BE2C (cell line): ENCODE results near the gene AMBRA1.

Experiments used
- DNase-seq: peaks from one replicate; pipeline ENCODE4 v3.0.0-alpha.2; 2020
- H3K27me3 ChIP-seq: fragments of 250-450 bp; sonication (Bioruptor Pico); 2 replicates; pipeline ENCODE4 v1.5.1; 2020; ENCODE audit warnings: mild to moderate bottlenecking
- H3K36me3 ChIP-seq: fragments of 250-450 bp; sonication (Bioruptor Pico); 2 replicates; pipeline ENCODE4 v1.5.1; 2020; ENCODE audit warnings: mild to moderate bottlenecking
- H3K4me1 ChIP-seq: fragments of 250-450 bp; sonication (Bioruptor Pico); 2 replicates; pipeline ENCODE4 v1.5.1; 2020
- H3K4me3 ChIP-seq: 2 replicates; pipeline ENCODE4 v1.5.1; 2011; ENCODE audit warnings: low read depth, low read length
- H3K9me3 ChIP-seq: fragments of 250-450 bp; sonication (Bioruptor Pico); 2 replicates; pipeline ENCODE4 v1.5.1; 2020
- TF ChIP-seq, protein P1 (sequence below): IDR thresholded peaks from 2 replicates; pipeline ENCODE4 v1.5.1; 2012; ENCODE audit warnings: mild to moderate bottlenecking, low read depth, low read length

The AMBRA1 gene

DNA sequence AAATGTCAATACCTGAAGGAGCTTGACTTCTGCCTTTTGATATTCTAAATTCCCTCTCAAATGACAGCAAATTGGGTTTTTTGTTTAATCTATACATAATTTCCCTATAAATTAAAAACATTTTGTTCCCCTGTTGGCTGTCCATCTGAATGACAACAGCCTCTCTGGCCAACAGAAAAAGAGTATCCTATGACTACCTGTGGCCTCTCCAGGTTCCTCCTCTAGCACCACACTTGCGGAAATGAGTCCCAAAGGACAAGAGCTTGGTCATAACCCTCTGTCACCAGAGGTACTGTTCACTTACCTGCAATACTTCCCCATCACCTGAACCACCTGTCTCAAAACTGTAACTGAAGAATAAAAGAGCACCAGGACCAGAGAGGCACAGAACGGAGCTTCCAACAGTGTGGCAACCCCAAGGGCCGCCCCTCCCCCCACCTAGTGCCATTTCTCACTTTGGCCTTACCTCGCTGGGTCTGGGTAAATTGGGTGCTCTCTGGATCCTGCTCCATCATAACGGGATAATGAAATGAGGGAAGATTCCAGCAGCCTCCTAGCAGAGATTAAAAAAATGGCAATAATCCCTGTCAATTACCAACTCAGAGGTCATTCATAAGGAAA, 81.5 kb downstream of the AMBRA1 start:
- Histone ChIP-seq H3K4me3 (no peak overlapping the region), H3K36me3 (no peaks in the 10 kb centered on the region), H3K9me3 (no peaks in the 10 kb centered on the region), H3K27me3 (no peaks in the 10 kb centered on the region), H3K4me1 (peaks cover 17% of the 10 kb centered on the region)
- DNase-seq, result no peak
- TF ChIP-seq, protein P1, sequence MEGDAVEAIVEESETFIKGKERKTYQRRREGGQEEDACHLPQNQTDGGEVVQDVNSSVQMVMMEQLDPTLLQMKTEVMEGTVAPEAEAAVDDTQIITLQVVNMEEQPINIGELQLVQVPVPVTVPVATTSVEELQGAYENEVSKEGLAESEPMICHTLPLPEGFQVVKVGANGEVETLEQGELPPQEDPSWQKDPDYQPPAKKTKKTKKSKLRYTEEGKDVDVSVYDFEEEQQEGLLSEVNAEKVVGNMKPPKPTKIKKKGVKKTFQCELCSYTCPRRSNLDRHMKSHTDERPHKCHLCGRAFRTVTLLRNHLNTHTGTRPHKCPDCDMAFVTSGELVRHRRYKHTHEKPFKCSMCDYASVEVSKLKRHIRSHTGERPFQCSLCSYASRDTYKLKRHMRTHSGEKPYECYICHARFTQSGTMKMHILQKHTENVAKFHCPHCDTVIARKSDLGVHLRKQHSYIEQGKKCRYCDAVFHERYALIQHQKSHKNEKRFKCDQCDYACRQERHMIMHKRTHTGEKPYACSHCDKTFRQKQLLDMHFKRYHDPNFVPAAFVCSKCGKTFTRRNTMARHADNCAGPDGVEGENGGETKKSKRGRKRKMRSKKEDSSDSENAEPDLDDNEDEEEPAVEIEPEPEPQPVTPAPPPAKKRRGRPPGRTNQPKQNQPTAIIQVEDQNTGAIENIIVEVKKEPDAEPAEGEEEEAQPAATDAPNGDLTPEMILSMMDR, result no peak

DNA sequence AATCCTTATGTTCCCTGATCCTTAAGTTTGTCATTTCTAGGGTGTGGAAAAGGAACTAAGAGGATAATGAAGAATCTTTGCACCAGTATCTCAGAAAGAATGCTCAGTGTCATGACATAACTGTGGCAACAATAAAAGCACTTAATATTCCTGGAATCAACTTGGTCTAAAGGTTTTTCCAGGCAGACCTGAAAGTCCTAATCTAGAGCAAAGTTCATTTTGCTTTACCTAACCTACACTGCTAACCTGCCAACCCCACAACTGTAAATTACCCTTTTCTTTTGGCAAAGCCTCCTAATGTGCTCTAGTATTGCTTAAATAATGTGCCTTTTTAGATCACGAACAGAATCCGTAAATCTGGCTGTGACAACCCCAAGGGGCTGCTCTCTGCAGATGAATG, 82.5 kb downstream of the AMBRA1 start:
- Histone ChIP-seq H3K9me3 (no peaks in the 10 kb centered on the region), H3K27me3 (no peaks in the 10 kb centered on the region), H3K36me3 (no peaks in the 10 kb centered on the region), H3K4me1 (peaks cover 17% of the 10 kb centered on the region), H3K4me3 (no peak overlapping the region)
- no peak for DNase-seq
- TF ChIP-seq, protein P1, result no peak

DNA sequence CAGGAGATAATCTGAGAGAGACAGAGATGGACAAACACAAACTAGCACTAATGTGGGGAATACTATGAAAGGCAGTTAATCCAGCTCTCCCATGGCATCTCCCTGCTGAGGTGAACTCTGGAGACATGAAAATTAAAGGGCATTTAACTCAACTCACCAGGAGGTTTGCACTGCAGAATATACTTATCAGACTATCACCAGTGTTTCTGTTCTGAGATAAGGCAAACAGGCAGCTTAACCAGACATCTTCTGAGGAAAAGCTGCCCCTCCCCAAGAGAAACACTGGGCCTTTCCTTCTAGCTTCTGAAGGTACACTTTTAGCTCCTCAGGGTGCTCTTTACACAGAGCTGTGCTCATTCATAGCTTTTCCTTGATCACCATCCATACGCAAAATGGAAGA, 85.5 kb downstream of the AMBRA1 start:
- no peak for DNase-seq
- no peaks in the 10 kb centered on the region for H3K27me3 ChIP-seq
- no peak overlapping the region for H3K4me3 ChIP-seq
- no peaks in the 10 kb centered on the region for H3K36me3 ChIP-seq
- peaks cover 17% of the 10 kb centered on the region for H3K4me1 ChIP-seq
- H3K9me3 ChIP-seq, result no peaks in the 10 kb centered on the region
- TF ChIP-seq, protein P1, result no peak

DNA sequence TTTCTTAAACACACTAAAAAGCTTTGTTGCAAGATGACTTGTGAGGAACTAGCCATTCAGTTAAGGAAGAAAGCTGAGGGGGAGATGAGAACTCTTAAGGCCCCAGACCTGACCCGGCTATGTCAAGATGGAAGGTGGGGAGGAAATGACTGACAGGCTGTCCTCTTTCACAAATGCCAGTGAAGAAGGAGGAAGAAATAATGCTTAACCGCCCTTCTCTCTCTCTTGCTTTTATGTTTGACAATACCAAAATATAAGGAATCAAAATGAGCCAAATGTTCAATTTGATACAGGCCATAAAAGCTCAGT, 87.4 kb downstream of the AMBRA1 start:
- Histone ChIP-seq H3K27me3 (no peaks in the 10 kb centered on the region), H3K4me1 (peaks cover 10% of the 10 kb centered on the region), H3K36me3 (no peaks in the 10 kb centered on the region), H3K9me3 (no peaks in the 10 kb centered on the region), H3K4me3 (no peak overlapping the region)
- DNase-seq, result no peak
- TF ChIP-seq, protein P1, result no peak

DNA sequence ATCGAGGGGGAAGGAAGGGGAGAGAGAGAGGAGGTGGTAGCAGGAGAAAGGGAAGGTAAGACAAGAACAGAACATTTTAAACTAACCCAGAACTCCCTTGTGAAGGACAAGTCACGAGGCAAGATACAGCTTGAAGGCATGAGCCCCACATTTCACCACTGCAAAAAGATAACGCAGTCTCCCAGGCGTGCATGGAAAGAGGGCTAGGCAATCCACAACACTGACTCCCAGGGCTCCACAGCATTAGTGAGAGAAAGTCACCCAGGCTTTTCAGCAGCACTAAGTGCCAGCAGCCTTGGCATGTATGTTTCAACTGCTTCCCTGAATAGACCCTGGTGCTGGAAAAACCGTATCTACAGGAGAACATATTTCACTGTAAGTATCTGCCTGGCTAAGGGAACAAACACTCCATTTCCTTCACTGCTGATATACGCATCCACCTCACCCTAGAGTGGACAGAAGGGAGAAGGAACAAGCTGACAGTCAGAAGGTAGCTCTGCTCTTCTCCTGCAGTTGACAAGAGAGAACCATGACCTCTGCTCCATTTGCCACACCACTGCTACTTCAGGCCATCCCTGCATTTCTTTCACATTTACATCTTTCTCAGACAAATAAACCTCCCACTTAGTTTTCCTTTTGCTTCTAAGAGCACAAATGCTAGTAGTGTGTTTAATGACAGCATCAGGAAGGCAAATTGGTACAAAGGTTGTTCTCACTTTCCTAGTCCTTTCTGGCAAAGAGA, 87.9 kb downstream of the AMBRA1 start:
- H3K4me1 ChIP-seq, result peaks cover 10% of the 10 kb centered on the region
- no peaks in the 10 kb centered on the region for H3K36me3 ChIP-seq
- H3K4me3 ChIP-seq, result no peak overlapping the region
- H3K9me3 ChIP-seq, result no peaks in the 10 kb centered on the region
- DNase-seq, result no peak
- TF ChIP-seq, protein P1, result no peak
- no peaks in the 10 kb centered on the region for H3K27me3 ChIP-seq
